ENCODE results near the gene KLRG1. TPM values are rescaled to one million over a fixed set of nuclear protein-coding genes. Genes with fewer than 3 reads are reported as not detected.
A peak's percentile ranks its signal among the peaks of the same experiment; 100 is the strongest.

Gene KLRG1
- total and polyA plus RNA-seq, 9 of the 15 experiments (the other 6 are each of a cell fraction or from before 2014, with no cell fraction given): 1.4 to 7.2 (median 2.1) TPM

- TF ChIP-seq RREB1 (CRISPR knock-in tag; IDR thresholded peaks at IDR 0.05) (0 out of 2 replicates have a peak, but pooled peaks have one; percentile 29), PHB (CRISPR knock-in tag; IDR thresholded peaks at IDR 0.05) (no peak), MAZ (CRISPR knock-in tag; conservative IDR thresholded peaks at IDR 0.05 in 1 of 2, IDR thresholded peaks at IDR 0.05 in 1 of 2) (peak; percentile 21 to 29; a peak in 3 of 4 replicates), TFE3 (CRISPR knock-in tag; IDR thresholded peaks at IDR 0.05) (0 out of 2 replicates have a peak, but pooled peaks have one; percentile 1), CREM (IDR thresholded peaks at IDR 0.05; ENCODE audit: low read depth) (peak; percentile 96), ZBTB11 (CRISPR knock-in tag; IDR thresholded peaks at IDR 0.05) (peak in 1 of 3 experiments; percentile 79; a peak in 2 of 6 replicates), USF2 (CRISPR knock-in tag; IDR thresholded peaks at IDR 0.05) (peak; percentile 85), EZH2 (IDR thresholded peaks at IDR 0.05; ENCODE audit: borderline replicate concordance, low read depth, low read length) (no peak), USF1 (CRISPR knock-in tag; IDR thresholded peaks at IDR 0.05) (peak; percentile 89), STAG1 (CRISPR knock-in tag; IDR thresholded peaks at IDR 0.05; ENCODE audit: borderline replicate concordance) (no peak), NR2C1 (IDR thresholded peaks at IDR 0.05) (peak; percentile 61), NR2C1 (tag; IDR thresholded peaks at IDR 0.05) (peak; percentile 81), CTBP1 (IDR thresholded peaks at IDR 0.05; ENCODE audit: borderline replicate concordance) (peak; percentile 56; the same call in 1 of the 2 replicates)
These were observed 39.8 kb upstream of the KLRG1 start, which contains the start of gene M6PR (continued) for GRCh38 chr12:8949342-8950220.

Measured in K562 (cell line).